Measurements from ENCODE around the gene COMMD1. TPM values are rescaled to one million over a fixed set of nuclear protein-coding genes. Genes with fewer than 3 reads are reported as not detected.

Gene COMMD1
- polyA plus RNA-seq, 4 donors = 29.1 to 45.4 (median 37.5) TPM

DNA sequence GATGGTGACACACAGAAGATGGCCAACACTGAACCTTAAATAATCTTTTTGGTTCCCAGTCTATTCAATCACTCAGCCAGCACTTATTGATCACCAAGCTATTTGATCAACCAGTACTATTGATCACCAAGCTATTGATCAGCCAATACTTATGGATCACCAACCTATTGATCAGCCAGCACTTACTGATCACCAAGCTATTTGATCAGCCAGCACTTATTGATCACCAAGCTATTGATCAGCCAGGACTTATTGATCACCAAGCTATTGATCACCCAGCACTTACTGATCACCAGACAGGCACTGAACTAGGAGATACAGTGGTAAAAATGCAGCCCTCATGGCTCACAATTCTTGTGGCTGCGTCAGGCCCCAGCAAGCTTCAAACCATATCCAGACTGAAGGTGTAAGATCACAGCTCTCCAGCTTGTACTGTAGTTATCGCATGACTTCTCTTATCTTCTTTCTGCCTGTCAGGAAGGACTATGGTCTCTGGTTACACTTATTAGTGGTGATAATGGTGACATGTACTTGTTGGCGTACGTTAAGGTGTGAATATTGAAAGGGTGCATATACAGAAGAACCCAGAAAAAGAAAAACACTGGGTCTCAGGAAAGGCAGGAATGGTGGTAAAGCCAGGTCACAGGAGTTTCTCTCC, 272.0 kb downstream of the COMMD1 start:
- H3K27ac ChIP-seq (ENCODE audit: low read depth in 1 of 3, low read length in 2 of 3) = peak overlapping the region in 1 of 3 donors; percentile 52
- 52 to 82% (median 70%) methylated on average over 4 of the region's 4 CpGs for WGBS, 3 donors
- H3K36me3 ChIP-seq (ENCODE audit: control insufficient read depth in 3 of 3, insufficient read depth in 2 of 3, low read depth in 1 of 3, low read length in 3 of 3) = no peaks in the 10 kb centered on the region
- DNase-seq (peak; percentile 53 to 61), FAIRE-seq (no peak)
- no peak overlapping the region for H3K4me3 ChIP-seq (ENCODE audit: low read depth in 1 of 3, low read length in 3 of 3)
- no peaks in the 10 kb centered on the region for H3K27me3 ChIP-seq (ENCODE audit: control insufficient read depth in 3 of 3, insufficient read depth in 3 of 3, low read length in 3 of 3)
- no peaks in the 10 kb centered on the region for H3K9me3 ChIP-seq (ENCODE audit: control insufficient read depth in 2 of 2, insufficient read depth in 1 of 2, low read depth in 1 of 2, low read length in 1 of 2)
- peaks cover 0 to 15% (median 6%) of the 10 kb centered on the region in 3 donors for H3K4me1 ChIP-seq (ENCODE audit: control insufficient read depth in 3 of 3, insufficient read depth in 2 of 3, low read depth in 1 of 3, low read length in 2 of 3)

DNA sequence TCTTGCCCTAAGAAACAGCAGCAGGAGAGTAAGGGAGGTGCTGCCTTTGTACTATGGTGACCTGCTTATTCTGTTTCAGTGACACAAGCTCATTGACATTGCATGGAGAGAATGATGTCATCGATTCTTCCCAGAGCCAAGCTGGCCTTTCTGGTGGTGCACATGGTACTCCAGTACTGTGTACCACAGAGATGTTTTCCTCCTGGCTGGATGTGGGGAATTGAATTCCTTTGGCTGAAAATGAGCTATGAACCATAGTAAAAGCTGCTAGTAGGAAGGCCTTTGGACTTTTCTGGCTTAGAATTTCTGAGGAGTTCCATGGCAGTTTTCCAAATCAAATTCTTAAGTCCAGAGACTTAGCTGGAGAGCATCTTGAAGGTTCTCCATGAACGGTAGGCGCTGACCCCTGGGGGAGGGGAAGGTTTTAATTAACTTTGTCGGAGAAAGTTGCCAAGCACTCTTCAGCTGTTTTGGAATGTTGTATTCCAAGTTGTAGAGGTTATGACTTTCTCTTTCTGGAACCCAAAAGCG, 273.3 kb downstream of the COMMD1 start:
- no peaks in the 10 kb centered on the region for H3K9me3 ChIP-seq (ENCODE audit: control insufficient read depth in 2 of 2, insufficient read depth in 1 of 2, low read depth in 1 of 2, low read length in 1 of 2)
- no peaks in the 10 kb centered on the region for H3K36me3 ChIP-seq (ENCODE audit: control insufficient read depth in 3 of 3, insufficient read depth in 2 of 3, low read depth in 1 of 3, low read length in 3 of 3)
- H3K4me1 ChIP-seq (ENCODE audit: control insufficient read depth in 3 of 3, insufficient read depth in 2 of 3, low read depth in 1 of 3, low read length in 2 of 3) = peaks cover 0 to 15% (median 6%) of the 10 kb centered on the region in 3 donors
- H3K4me3 ChIP-seq (ENCODE audit: low read depth in 1 of 3, low read length in 3 of 3) = no peak overlapping the region
- WGBS, 3 donors = 39 to 59% (median 46%) methylated on average over 5 of the region's 5 CpGs
- H3K27ac ChIP-seq (ENCODE audit: low read depth in 1 of 3, low read length in 2 of 3) = peak overlapping the region in 1 of 3 donors; percentile 65
- FAIRE-seq (no peak), DNase-seq (peak; percentile 47 to 69)
- H3K27me3 ChIP-seq (ENCODE audit: control insufficient read depth in 3 of 3, insufficient read depth in 3 of 3, low read length in 3 of 3) = no peaks in the 10 kb centered on the region

DNA sequence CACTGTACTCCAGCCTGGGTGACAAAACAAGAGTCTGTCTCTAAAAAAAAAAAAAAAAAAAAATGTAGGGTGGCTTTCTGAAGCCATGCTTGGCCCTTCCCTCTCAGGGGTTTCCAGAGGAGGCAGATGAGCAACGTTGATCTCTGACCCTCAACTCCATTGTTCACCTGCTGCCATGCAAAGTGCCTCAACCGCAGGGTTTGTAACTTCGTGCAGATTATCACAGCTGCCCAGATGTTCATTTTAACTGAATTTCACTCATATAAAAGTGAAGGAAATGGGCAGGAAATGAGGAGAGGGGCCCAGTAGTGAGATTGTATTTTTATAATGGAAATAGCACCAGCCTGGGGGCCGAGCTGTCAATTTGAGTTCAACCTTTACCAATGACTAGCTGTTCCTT, 275.5 kb downstream of the COMMD1 start:
- H3K36me3 ChIP-seq (ENCODE audit: control insufficient read depth in 3 of 3, insufficient read depth in 2 of 3, low read depth in 1 of 3, low read length in 3 of 3) = no peaks in the 10 kb centered on the region
- FAIRE-seq = no peak
- H3K4me1 ChIP-seq (ENCODE audit: control insufficient read depth in 3 of 3, insufficient read depth in 2 of 3, low read depth in 1 of 3, low read length in 2 of 3) = peaks cover 0 to 15% (median 6%) of the 10 kb centered on the region in 3 donors
- no peaks in the 10 kb centered on the region for H3K27me3 ChIP-seq (ENCODE audit: control insufficient read depth in 3 of 3, insufficient read depth in 3 of 3, low read length in 3 of 3)
- H3K4me3 ChIP-seq (ENCODE audit: low read depth in 1 of 3, low read length in 3 of 3) = no peak overlapping the region
- no peaks in the 10 kb centered on the region for H3K9me3 ChIP-seq (ENCODE audit: control insufficient read depth in 2 of 2, insufficient read depth in 1 of 2, low read depth in 1 of 2, low read length in 1 of 2)
- no peak for DNase-seq
- WGBS, 3 donors = 65 to 74% (median 72%) methylated on average over 4 of the region's 4 CpGs
- no peak overlapping the region for H3K27ac ChIP-seq (ENCODE audit: low read depth in 1 of 3, low read length in 2 of 3)

DNA sequence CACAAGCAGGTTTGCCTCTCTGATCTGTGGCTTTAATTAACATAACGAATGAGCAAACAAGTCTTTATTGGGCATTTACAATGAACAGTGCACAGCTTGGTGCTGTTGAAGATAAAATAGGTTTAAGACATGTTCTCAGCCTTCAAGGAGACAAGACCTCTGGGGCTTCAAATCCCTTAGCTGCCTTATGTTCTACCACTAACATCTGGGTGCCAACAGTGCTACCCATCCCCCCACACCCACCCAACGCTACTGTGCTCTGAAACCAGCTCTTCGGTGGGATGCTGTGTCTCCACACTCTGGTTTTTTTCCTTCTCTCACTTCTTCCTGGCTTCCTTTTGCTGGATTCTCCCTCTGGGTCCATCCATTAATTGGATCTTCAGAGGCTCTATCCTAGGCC, 276.4 kb downstream of the COMMD1 start:
- H3K4me3 ChIP-seq (ENCODE audit: low read depth in 1 of 3, low read length in 3 of 3) = no peak overlapping the region
- 81 to 90% (median 86%) methylated on average over 3 of the region's 3 CpGs for WGBS, 3 donors
- H3K4me1 ChIP-seq (ENCODE audit: control insufficient read depth in 3 of 3, insufficient read depth in 2 of 3, low read depth in 1 of 3, low read length in 2 of 3) = peaks cover 0 to 14% (median 6%) of the 10 kb centered on the region in 3 donors
- no peaks in the 10 kb centered on the region for H3K36me3 ChIP-seq (ENCODE audit: control insufficient read depth in 3 of 3, insufficient read depth in 2 of 3, low read depth in 1 of 3, low read length in 3 of 3)
- no peak for DNase-seq
- no peak for FAIRE-seq
- H3K27ac ChIP-seq (ENCODE audit: low read depth in 1 of 3, low read length in 2 of 3) = no peak overlapping the region
- no peaks in the 10 kb centered on the region for H3K27me3 ChIP-seq (ENCODE audit: control insufficient read depth in 3 of 3, insufficient read depth in 3 of 3, low read length in 3 of 3)
- H3K9me3 ChIP-seq (ENCODE audit: control insufficient read depth in 2 of 2, insufficient read depth in 1 of 2, low read depth in 1 of 2, low read length in 1 of 2) = no peaks in the 10 kb centered on the region

DNA sequence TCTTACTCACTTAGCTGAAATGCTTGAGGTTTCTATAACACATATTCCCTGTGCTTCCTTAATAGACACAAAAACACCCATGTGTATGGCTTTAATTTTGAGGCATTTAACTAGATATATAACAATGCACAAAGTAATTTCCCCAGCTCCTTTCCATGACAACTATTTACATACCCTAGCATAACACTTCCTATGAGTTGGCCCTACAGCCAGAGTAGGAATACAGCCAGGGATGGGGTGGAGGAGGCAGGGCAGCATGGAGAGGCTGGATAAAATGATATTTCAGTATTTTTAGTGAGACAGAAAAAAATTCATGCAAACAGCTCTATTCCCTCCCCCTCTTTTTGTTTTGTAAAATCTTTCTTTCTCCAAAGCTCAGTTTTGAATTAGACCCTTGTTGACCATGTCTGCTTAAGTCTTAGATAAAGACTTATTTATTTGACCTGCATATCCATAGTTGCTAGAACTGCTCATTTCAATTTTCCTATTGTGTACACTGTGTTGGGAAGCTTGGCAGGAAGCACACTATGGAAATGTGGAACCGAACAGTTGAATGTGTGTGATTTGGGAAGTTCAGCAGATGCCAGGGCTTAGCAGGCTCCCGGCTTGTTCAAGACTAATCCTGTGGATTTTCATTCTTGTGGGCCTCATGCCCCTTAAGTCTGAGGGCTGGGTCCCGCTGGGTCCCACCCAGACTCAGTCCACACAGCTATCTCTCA, 279.2 kb downstream of the COMMD1 start:
- no peak for FAIRE-seq
- Histone ChIP-seq H3K4me3 (ENCODE audit: low read depth in 1 of 3, low read length in 3 of 3) (no peak overlapping the region), H3K27me3 (ENCODE audit: control insufficient read depth in 3 of 3, insufficient read depth in 3 of 3, low read length in 3 of 3) (no peaks in the 10 kb centered on the region), H3K9me3 (ENCODE audit: control insufficient read depth in 2 of 2, insufficient read depth in 1 of 2, low read depth in 1 of 2, low read length in 1 of 2) (no peaks in the 10 kb centered on the region), H3K4me1 (ENCODE audit: control insufficient read depth in 3 of 3, insufficient read depth in 2 of 3, low read depth in 1 of 3, low read length in 2 of 3) (peaks cover 2 to 14% (median 5%) of the 10 kb centered on the region in 3 donors), H3K27ac (ENCODE audit: low read depth in 1 of 3, low read length in 2 of 3) (no peak overlapping the region), H3K36me3 (ENCODE audit: control insufficient read depth in 3 of 3, insufficient read depth in 2 of 3, low read depth in 1 of 3, low read length in 3 of 3) (no peaks in the 10 kb centered on the region)
- DNase-seq = no peak
- 81 to 94% (median 85%) methylated on average over 3 of the region's 3 CpGs for WGBS, 3 donors

Other genes starting within 250 kb of the COMMD1 start
- gene FAM161A, start 51.6 kb upstream of the COMMD1 start, polyA plus RNA-seq = 1 to 10 TPM in 1 of 4 donors, under 1 TPM in 3; 0.22 to 6.8 (median 0.75) TPM
- gene CCT4, start 17.0 kb upstream of the COMMD1 start, polyA plus RNA-seq = 100 to 1,000 TPM in 2 of 4 donors, 10 to 100 TPM in 2; 36.9 to 115 (median 72.3) TPM